ENCODE results near the gene SDCBP2. TPM values are rescaled to one million over a fixed set of nuclear protein-coding genes. Genes with fewer than 3 reads are reported as not detected.

The SDCBP2 gene
- total and polyA plus RNA-seq, 2 of the 13 experiments (the other 11 are each of a cell fraction or from before 2014, with no cell fraction given) = 1.2 to 2.4 TPM

DNA sequence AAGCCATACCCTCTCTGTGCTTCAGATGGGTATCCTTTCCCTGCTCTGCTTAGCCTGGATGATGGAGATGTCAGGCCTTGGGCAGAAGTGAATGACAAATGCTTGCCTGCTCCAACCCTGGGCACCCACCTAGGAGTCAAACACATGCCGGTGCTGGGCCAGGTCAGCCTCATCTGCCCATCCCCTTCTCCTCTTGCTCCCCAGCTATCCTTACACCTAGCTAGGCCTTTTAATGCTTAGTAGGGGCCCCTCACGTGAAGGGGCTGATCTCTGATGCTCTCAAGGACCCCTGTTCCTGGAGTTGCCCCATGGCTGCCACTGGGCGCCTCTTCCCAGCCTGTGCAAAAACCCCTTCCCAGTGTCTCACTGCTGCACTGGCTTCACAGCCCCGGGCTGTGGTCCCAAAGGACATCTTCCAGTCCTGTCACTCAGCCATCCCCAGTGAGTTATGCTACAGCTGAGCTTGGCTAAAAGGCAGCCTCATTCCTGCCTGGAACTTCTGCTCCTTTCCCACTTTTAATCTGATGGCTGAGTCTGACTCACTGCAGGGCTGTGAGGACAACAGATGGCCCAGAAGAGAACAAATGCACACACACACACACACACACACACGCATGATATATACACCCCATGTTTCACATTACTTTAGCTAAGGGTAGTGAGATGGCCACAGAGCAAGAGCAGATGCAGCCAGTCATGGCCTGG lies 12.8 kb upstream of the SDCBP2 start:
- TF ChIP-seq TOE1 (CRISPR knock-in tag; IDR thresholded peaks at IDR 0.05) = no peak
- peak; percentile 7; the same call in 1 of the 2 replicates for TF ChIP-seq POLR2AphosphoS5 (IDR thresholded peaks at IDR 0.05; ENCODE audit: low read depth, low read length)
- 0 out of 2 replicates have a peak, but pooled peaks have one; percentile 10 for TF ChIP-seq ZNF687 (CRISPR knock-in tag; IDR thresholded peaks at IDR 0.05)
- 0 out of 2 replicates have a peak, but pooled peaks have one; percentile 21 for TF ChIP-seq POLR2G (IDR thresholded peaks at IDR 0.05; ENCODE audit: low read depth, low read length)
- ChIA-PET CTCF (ENCODE audit: low intra/inter-chr PET ratio, low total read pairs) (no interaction called here), POLR2A (interaction anchor here (0.6 to 1.3 kb wide), 2 partner anchors 14 to 16 kb away, joined by 3 to 5 read pairs; no protein-coding TSS in a partner anchor)
- Histone ChIP-seq H3K4me3 (replicated peaks in 1 of 3; ENCODE audit: insufficient read depth in 1 of 3, low read depth in 2 of 3, low read length in 3 of 3) (no peak overlapping the region), H3K36me3 (replicated peaks in 1 of 2; ENCODE audit: control insufficient read depth in 1 of 2, insufficient read depth in 2 of 2, low read length in 2 of 2) (no peaks in the 10 kb centered on the region; a peak in 1 of 5 replicates), H3K9ac (ENCODE audit: insufficient read depth, low read depth, low read length) (no peak overlapping the region), H3K4me1 (ENCODE audit: insufficient read depth, low read length) (no peaks in the 10 kb centered on the region), H3K9me3 (ENCODE audit: low read length) (peaks cover 5% of the 10 kb centered on the region), H3K27me3 (ENCODE audit: control insufficient read depth in 1 of 2, insufficient read depth in 2 of 2, low read length in 2 of 2) (no peaks in the 10 kb centered on the region), H3K79me2 (ENCODE audit: insufficient read depth, low read length) (no peaks in the 10 kb centered on the region), H3K27ac (ENCODE audit: extremely low read length, insufficient read depth, low read length) (no peak overlapping the region), H4K20me1 (ENCODE audit: insufficient read depth, low read length) (no peaks in the 10 kb centered on the region), H3K4me2 (ENCODE audit: low read depth, low read length) (no peak overlapping the region), H2AFZ (ENCODE audit: low read length) (no peak overlapping the region)
- intact Hi-C loops (cut with micrococcal nuclease; ENCODE audit: unreplicated experiment) (no loop called here), in situ Hi-C loops (cut with HindIII; ENCODE audit: extremely low pct_ligation_motif_present, low pct_unique_long_range_greater_than_20kb) (no loop called here)
- no TSS peak for BruUV-seq (replicated peaks)
- 84% methylated on average over 5 of the region's 5 CpGs for WGBS (ENCODE audit: low lambda C conversion rate)
- DNase-seq (ENCODE audit: low spot score) = no peak
- ATAC-seq = peak; percentile 17
- no peak for FAIRE-seq
